A673 (cell line): ENCODE results near the gene GPR157. TPM values are rescaled to one million over a fixed set of nuclear protein-coding genes. Genes with fewer than 3 reads are reported as not detected.

ENCODE experiments used
- BruUV-seq: library from RNA; stranded (reverse); fragments of 400-500 nt; replicated peaks from 2 replicates; lab custom pipeline; 2021; lab: Mats Ljungman, UMichigan
- CTCF ChIA-PET: fragments of 300-600 bp; sonication (Branson Sonifier 250); formaldehyde crosslinking; loops from one replicate; lab custom pipeline; 2022; ENCODE audit warnings: antibody characterized with exemption; lab: Charles Lee
- POLR2A ChIA-PET: fragments of 300-600 bp; sonication (Branson Sonifier 250); formaldehyde crosslinking; loops from one replicate; lab custom pipeline; 2022; ENCODE audit warnings: antibody characterized with exemption; ENCODE audit not compliant: low non-redundant PET; lab: Charles Lee
- DNase-seq: peaks from one replicate; pipeline ENCODE4 v3.0.0-alpha.2; 2015; ENCODE audit warnings: low spot score
- H3K27ac ChIP-seq: fragments of 200-600 bp; sonication (generic); 2 replicates; pipeline ENCODE4 v1.5.1; 2016; ENCODE audit warnings: mixed run types, low read depth, mild to moderate bottlenecking, mixed read lengths, antibody characterized with exemption, low read length; ENCODE audit not compliant: poor library complexity, severe bottlenecking
- H3K27me3 ChIP-seq: fragments of 200-600 bp; sonication (generic); replicated peaks from 2 replicates; pipeline ENCODE4 v1.6.1; 2017; ENCODE audit warnings: mixed run types, low read depth, mild to moderate bottlenecking, mixed read lengths, antibody characterized with exemption, low read length; ENCODE audit not compliant: insufficient read depth, poor library complexity
- H3K36me3 ChIP-seq: fragments of 200-600 bp; sonication (generic); 2 replicates; pipeline ENCODE4 v1.6.1; 2016; ENCODE audit warnings: mixed run types, mild to moderate bottlenecking, mixed read lengths, antibody characterized with exemption, low read length; ENCODE audit not compliant: insufficient read depth, poor library complexity, severe bottlenecking
- H3K4me1 ChIP-seq: fragments of 200-600 bp; sonication (generic); 2 replicates; pipeline ENCODE4 v1.6.1; 2017; ENCODE audit warnings: mixed run types, mild to moderate bottlenecking, mixed read lengths, antibody characterized with exemption, low read length; ENCODE audit not compliant: insufficient read depth, poor library complexity, severe bottlenecking
- H3K4me3 ChIP-seq: fragments of 200-600 bp; sonication (generic); 2 replicates; pipeline ENCODE4 v1.5.1; 2016; ENCODE audit warnings: low read depth, mixed run types, mild to moderate bottlenecking, mixed read lengths, low read length; ENCODE audit not compliant: poor library complexity, severe bottlenecking
- H3K9me3 ChIP-seq: fragments of 200-600 bp; sonication (generic); 2 replicates; pipeline ENCODE4 v1.6.1; 2016; ENCODE audit warnings: mixed run types, low read depth, mild to moderate bottlenecking, mixed read lengths, antibody characterized with exemption, low read length; ENCODE audit not compliant: poor library complexity, severe bottlenecking
- CTCF ChIP-seq: fragments of 300-800, 200-600 bp; sonication (generic); conservative IDR thresholded peaks from 2 replicates; pipeline ENCODE4 v1.5.1; 2017; ENCODE audit warnings: low read depth, mild to moderate bottlenecking, antibody characterized with exemption, low read length, moderate library complexity, mixed read lengths
- EZH2 ChIP-seq: fragments of 200-600 bp; sonication (generic); IDR thresholded peaks from 2 replicates; pipeline ENCODE4 v1.6.1; 2017; ENCODE audit warnings: borderline replicate concordance, low read depth, mild to moderate bottlenecking, mixed read lengths, antibody characterized with exemption, low read length; ENCODE audit not compliant: poor library complexity, severe bottlenecking
- intact Hi-C: fragments of 100-400 bp; cut with micrococcal nuclease; formaldehyde crosslinking; loops from one replicate; pipeline ENCODE4 v1.10.0; 2022; ENCODE audit not compliant: unreplicated experiment
- total RNA-seq: library from RNA; stranded (reverse); gene quantifications from 2 replicates; pipeline ENCODE4 v1.2.3, GENCODE V29; 2021

The GPR157 gene
- total RNA-seq, 1 experiment from 2014 or later, result 0.34 TPM

- Histone ChIP-seq H3K27me3 (no peaks in the 10 kb centered on the region), H3K4me1 (no peaks in the 10 kb centered on the region), H3K9me3 (no peaks in the 10 kb centered on the region), H3K27ac (no peak overlapping the region), H3K36me3 (no peaks in the 10 kb centered on the region), H3K4me3 (no peak overlapping the region)
- CTCF ChIA-PET, result no interaction called here
- no TSS peak for BruUV-seq
- TF ChIP-seq EZH2 (no peak), CTCF (no peak)
- POLR2A ChIA-PET, result no interaction called here
- DNase-seq, result no peak
- intact Hi-C loops, result no loop called here
Observed at GRCh38 chr1:9051379-9051778, 77.5 kb downstream of the GPR157 start.

GRCh38 chr1:9050803-9051202, 78.1 kb downstream of the GPR157 start:
- H3K36me3 ChIP-seq, result no peaks in the 10 kb centered on the region
- H3K4me1 ChIP-seq, result no peaks in the 10 kb centered on the region
- CTCF ChIA-PET, result no interaction called here
- H3K27me3 ChIP-seq, result no peaks in the 10 kb centered on the region
- no peak overlapping the region for H3K4me3 ChIP-seq
- POLR2A ChIA-PET, result no interaction called here
- no peak overlapping the region for H3K27ac ChIP-seq
- BruUV-seq, result no TSS peak
- no peaks in the 10 kb centered on the region for H3K9me3 ChIP-seq
- DNase-seq, result no peak
- intact Hi-C loops, result no loop called here
- TF ChIP-seq CTCF (no peak), EZH2 (no peak)

Other genes starting within 250 kb of the GPR157 start
- not detected in 2 replicates for gene CA6, start 183.2 kb downstream of the GPR157 start, total RNA-seq
- not detected in 2 replicates for gene SLC2A7, start 102.7 kb downstream of the GPR157 start, total RNA-seq
- gene SLC2A5, start 59.5 kb downstream of the GPR157 start, total RNA-seq, result not detected in 2 replicates
- gene H6PD, start 105.7 kb upstream of the GPR157 start, total RNA-seq, result 6.2 and 10.6 TPM in 2 replicates
- gene SPSB1, start 163.8 kb upstream of the GPR157 start, total RNA-seq, result 7.5 and 11.8 TPM in 2 replicates